HG02840 (cell line): ENCODE results near the gene SKIL.

Experiments
- ATAC-seq: cut with Tn5 transposase; IDR thresholded peaks from one replicate; pipeline ENCODE4 v1.9.1; 2021; ENCODE audit warnings: mild to moderate bottlenecking, moderate library complexity, moderate number of reproducible peaks; ENCODE audit not compliant: unreplicated experiment, low FRiP score

SKIL gene

DNA sequence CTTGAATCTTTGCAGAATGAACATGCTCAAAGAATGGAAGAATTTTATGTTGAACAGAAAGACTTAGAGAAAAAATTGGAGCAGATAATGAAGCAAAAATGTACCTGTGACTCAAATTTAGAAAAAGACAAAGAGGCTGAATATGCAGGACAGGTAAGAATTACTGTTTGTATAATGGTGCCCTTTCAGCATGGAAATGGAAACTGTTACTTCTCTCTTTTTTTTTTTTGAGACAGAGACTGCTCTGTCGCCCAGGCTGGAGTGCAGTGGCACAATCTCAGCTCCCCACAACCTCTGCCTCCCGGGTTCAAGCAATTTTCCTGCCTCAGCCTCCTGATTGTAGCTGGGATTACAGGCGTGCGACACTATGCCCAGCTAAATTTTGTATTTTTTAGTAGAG lies 33.6 kb downstream of the SKIL start:
- no peak for ATAC-seq

GRCh38 chr3:170397685-170398084 lies 40.2 kb downstream of the SKIL start:
- ATAC-seq: no peak

- ATAC-seq: no peak
Observed at GRCh38 chr3:170405101-170405500, 47.6 kb downstream of the SKIL start.

- ATAC-seq: no peak
Observed at GRCh38 chr3:170410428-170411029, 53.0 kb downstream of the SKIL start.

GRCh38 chr3:170413291-170413690 lies 55.8 kb downstream of the SKIL start:
- ATAC-seq: no peak

DNA sequence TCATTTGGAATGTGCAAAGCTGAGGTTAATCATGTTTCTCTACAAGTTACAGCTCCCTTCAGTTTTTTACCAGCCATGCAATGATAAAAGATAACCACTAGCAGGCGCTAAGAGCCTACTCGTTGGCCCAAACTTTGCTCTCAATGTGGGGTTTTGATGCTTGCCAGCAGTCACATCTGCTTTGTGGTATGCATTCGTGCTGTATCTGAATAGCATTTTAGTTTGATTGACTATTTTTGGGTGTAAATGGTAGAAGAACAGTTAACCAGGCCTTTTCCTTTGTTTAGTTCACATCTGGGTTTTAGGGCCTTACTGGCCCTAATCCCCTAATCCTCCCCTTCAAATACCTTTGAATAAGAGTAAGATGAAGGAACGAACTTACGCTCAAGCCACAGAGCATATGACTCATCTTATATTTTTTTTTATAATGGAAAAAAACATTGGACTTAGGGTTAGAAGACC lies 56.7 kb downstream of the SKIL start:
- ATAC-seq: no peak

DNA sequence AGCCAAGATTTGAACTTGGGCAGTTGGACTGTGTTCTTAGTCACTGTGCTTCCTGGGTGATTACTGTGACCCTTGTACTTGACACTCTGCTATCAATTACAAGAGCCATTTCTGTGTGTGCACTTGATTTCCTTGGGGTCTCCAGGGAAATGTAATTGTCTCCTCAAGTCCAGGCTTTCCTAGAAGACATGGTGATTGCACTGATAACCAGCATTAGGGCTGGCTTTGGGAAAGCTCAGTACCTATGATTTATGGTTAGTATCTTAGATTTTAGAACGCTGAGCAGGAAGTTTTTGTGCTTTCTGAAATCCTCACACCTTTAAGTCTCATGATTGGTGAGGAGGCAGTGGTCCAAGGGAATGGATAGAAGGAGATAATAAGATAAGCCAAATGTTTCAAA lies 59.6 kb downstream of the SKIL start:
- no peak for ATAC-seq

- ATAC-seq: no peak
Observed at GRCh38 chr3:170418422-170419398, 61.2 kb downstream of the SKIL start, which contains the start of gene CLDN11. Gene CLDN11, plus strand, starts transcription at chr3:170418868. Its CDS starts 199 bp downstream, at chr3:170419067.

DNA sequence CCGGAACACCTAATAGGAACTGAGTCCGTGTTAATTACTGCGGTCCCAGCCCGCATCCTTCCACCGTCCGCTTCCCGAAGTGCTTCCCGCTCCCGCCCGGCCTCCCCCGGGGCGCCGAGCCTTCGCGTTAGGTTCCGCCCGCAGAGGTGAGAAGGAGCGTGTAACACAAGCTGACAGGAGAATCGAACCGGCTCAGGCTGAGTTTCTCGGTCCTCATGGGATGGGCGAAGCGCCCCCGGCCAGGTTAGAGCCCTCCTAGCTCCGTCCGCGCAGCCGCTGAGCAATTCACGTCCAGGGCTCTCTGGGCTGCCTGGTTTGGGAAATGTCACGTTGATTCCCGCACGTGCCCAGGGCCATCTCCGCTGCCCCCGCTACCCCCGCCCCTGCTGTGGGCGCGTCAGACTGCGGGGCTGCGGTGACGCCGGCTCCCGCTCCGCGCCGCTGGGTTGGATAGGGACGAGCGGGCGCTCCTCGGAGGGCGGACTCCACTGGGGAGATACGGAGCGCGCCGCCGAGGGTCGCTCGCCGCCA lies 62.1 kb downstream of the SKIL start:
- ATAC-seq: no peak

DNA sequence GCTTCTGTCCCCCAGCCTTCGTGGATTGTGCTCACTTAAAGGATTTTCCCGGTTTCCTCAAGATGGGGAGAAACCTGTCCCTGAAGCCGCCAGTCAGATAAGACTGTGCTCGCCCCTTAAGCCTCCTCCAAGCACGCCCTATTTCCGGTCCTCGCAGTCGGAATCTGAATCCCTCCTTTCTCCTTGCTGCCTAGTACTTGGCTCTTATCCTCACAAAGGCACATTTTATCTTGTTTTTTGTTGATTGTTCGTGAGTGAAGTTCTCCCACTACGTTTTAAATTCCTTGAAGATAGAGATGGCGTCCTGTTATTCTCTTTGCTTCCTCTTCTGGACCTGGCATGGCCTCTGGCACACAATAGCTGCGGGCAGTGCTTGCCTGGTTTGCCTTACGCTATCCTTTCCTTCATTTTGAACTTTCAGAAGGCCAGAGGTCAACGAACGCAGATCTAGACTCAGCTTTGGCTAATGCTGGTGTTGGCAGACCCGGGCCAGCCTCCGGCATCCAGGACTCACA lies 62.8 kb downstream of the SKIL start:
- no peak for ATAC-seq

- ATAC-seq: no peak
Observed at GRCh38 chr3:170421111-170421641, 63.7 kb downstream of the SKIL start.

DNA sequence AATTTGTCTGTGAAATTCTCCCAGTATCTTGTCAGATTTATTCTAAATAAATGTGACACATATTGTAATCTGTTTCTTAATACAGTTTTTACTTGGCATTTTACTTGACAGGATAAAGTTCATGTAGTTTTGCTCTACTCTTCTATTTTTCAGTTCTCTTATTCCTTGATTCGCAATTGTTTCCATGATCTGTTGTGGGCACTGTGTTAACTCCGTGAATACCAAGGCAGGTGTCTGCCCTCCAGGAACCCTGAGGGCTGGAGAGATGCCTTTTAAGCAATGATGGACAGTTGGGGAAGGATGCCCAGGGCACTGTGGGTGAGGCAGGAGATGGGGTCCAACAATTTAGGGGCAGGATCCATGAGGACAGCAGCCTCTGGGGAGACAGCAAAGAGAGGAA lies 64.2 kb downstream of the SKIL start:
- ATAC-seq: no peak

DNA sequence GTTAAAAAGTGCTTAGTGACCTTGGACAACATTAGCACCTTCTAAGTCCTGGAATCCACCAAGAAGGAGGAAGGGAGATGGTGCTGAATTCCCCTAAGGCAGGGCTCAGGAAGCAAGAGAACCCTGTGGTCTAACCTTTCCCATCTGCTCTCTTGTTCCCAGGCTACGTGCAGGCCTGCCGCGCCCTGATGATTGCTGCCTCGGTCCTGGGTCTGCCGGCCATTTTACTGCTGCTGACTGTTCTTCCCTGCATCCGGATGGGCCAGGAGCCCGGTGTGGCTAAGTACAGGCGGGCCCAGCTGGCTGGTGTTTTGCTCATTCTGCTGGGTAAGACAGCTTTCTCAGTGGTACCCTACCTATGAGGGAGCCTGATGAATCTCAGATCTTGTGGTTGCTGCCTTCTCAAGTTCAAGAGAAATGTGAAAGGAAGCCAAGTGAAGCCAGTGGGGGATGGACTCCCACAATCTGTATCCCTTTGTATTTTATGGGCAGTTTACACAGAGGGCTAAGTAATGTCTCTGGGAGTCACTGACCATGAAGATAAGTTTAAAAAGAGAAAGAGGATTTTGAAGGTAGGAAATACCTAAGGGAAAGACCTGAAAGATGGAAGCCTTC lies 65.6 kb downstream of the SKIL start:
- no peak for ATAC-seq

DNA sequence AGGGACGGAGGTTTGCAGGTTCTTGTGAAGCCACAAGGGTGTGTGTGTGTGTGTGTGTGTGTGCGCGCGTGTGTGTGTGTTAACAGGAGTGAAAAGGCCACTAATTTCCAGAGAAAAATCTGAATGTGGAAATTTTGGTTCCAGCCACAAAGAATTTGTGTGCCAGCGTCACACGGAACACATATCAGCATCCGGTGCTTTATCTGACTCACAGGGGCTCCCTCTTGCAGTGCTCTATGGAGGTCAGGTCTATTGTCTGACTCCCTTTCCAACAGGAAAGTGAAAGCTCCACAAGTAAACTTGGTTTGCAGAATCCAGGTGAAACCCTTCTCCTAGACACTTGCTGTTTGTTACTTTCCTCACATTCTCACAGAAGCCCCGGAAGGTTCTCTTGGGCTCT lies 67.4 kb downstream of the SKIL start:
- ATAC-seq: no peak

GRCh38 chr3:170425491-170426239 lies 68.2 kb downstream of the SKIL start:
- ATAC-seq: no peak

- ATAC-seq: no peak
Observed at GRCh38 chr3:170426240-170426797, 68.8 kb downstream of the SKIL start.

- no peak for ATAC-seq
Observed at GRCh38 chr3:170428095-170428494, 70.6 kb downstream of the SKIL start.

GRCh38 chr3:170429050-170429449 lies 71.5 kb downstream of the SKIL start:
- no peak for ATAC-seq

DNA sequence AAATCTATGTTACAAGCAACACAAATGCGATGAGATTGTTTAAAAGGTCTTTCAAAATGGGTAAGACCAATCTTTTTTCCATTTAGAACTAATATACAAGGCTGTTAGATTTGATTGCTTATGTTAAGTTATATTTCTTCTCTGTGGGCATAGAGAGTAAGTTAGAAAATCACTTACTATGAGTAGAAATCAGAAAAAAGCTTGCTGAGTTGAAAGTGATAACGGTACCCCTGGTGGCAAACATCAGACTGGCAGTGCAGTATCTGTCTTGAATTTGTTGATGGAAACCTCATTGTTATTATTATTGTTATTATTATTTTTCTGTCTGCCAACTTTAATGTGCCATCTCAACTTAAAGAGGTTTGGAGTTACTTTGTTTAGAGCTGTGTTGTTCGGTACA lies 73.5 kb downstream of the SKIL start:
- ATAC-seq: no peak
